DMS153 (cell line): ENCODE results near the gene TIGD4.
A peak's percentile ranks its signal among the peaks of the same experiment; 100 is the strongest.

Experiments used
- DNase-seq: peaks from one replicate; lab custom pipeline; 2025; lab: John Stamatoyannopoulos, UW

TIGD4 gene

GRCh38 chr4:152779513-152780266, at the start of gene TIGD4, which contains the start of gene ARFIP1:
TIGD4 (minus strand) TSS chr4:152779730; CDS start chr4:152771004, 8,726 bp downstream.
ARFIP1 (plus strand) TSS chr4:152779954; CDS start chr4:152829634, 49,680 bp downstream.
- peak; percentile 97 for DNase-seq

- no peak for DNase-seq
These were observed 48.6 kb upstream of the TIGD4 start for GRCh38 chr4:152828122-152828521.

- DNase-seq = no peak
These were observed 45.8 kb upstream of the TIGD4 start for GRCh38 chr4:152825336-152825735.

GRCh38 chr4:152824561-152824960, 45.0 kb upstream of the TIGD4 start:
- no peak for DNase-seq

GRCh38 chr4:152822323-152822722, 42.8 kb upstream of the TIGD4 start:
- DNase-seq = no peak

- no peak for DNase-seq
These were observed 40.5 kb upstream of the TIGD4 start for GRCh38 chr4:152820073-152820472.

- no peak for DNase-seq
These were observed 39.6 kb upstream of the TIGD4 start for GRCh38 chr4:152819026-152819645.

GRCh38 chr4:152817331-152817730, 37.8 kb upstream of the TIGD4 start:
- no peak for DNase-seq

- no peak for DNase-seq
These were observed 35.5 kb upstream of the TIGD4 start for GRCh38 chr4:152815078-152815477.

- no peak for DNase-seq
These were observed 31.3 kb upstream of the TIGD4 start for GRCh38 chr4:152810715-152811287.

GRCh38 chr4:152808670-152809069, 29.1 kb upstream of the TIGD4 start:
- DNase-seq = no peak

- DNase-seq = no peak
These were observed 27.8 kb upstream of the TIGD4 start for GRCh38 chr4:152807294-152807829.

GRCh38 chr4:152806501-152807125, 27.1 kb upstream of the TIGD4 start:
- DNase-seq = no peak

- DNase-seq = no peak
These were observed 26.3 kb upstream of the TIGD4 start for GRCh38 chr4:152805818-152806217.

- no peak for DNase-seq
These were observed 25.6 kb upstream of the TIGD4 start for GRCh38 chr4:152805071-152805650.

- DNase-seq = no peak
These were observed 24.0 kb upstream of the TIGD4 start for GRCh38 chr4:152803541-152803940.

- DNase-seq = no peak
These were observed 16.4 kb upstream of the TIGD4 start for GRCh38 chr4:152795891-152796290.

GRCh38 chr4:152786627-152787026, 7.1 kb upstream of the TIGD4 start:
- DNase-seq = no peak

- no peak for DNase-seq
These were observed 6.4 kb upstream of the TIGD4 start for GRCh38 chr4:152785639-152786615.

- no peak for DNase-seq
These were observed 5.2 kb upstream of the TIGD4 start for GRCh38 chr4:152784490-152785350.
